H1 (cell line): ENCODE measurements around the gene OGDH. TPM values are rescaled to one million over a fixed set of nuclear protein-coding genes. Genes with fewer than 3 reads are reported as not detected.

ENCODE experiments used
- CTCF ChIA-PET: fragments of 300-600 bp; sonication (Branson Sonifier 250); formaldehyde crosslinking; loops from one replicate; lab custom pipeline; 2021; ENCODE audit not compliant: partially characterized antibody; lab: Charles Lee
- POLR2A ChIA-PET: fragments of 300-600 bp; sonication (Branson Sonifier 250); formaldehyde crosslinking; loops from one replicate; lab custom pipeline; 2021; ENCODE audit warnings: inconsistent platforms; ENCODE audit not compliant: partially characterized antibody; lab: Charles Lee
- DNase-seq, 2 experiments: peaks; one replicate each; pipeline versions ENCODE4 v3.0.0 to v3.0.0-alpha.2; 2010 to 2022; ENCODE audit warnings: low spot score in 2 of 2, low read depth in 1 of 2, mixed read lengths in 1 of 2
- FAIRE-seq: peaks from 2 replicates; lab custom pipeline; 2011; peaks lifted over from hg19 to GRCh38; lab: Jason Lieb, UNC
- H2AFZ ChIP-seq: 2 replicates; pipeline ENCODE4 v1.8.1; 2012; ENCODE audit warnings: low read length, inconsistent platforms
- H2AK5ac ChIP-seq: 2 replicates; pipeline ENCODE4 v1.6.1; 2013; ENCODE audit warnings: low read depth, low read length
- H2BK120ac ChIP-seq: replicated peaks from 2 replicates; pipeline ENCODE3; 2013; ENCODE audit warnings: low read depth, low read length, inconsistent platforms
- H2BK12ac ChIP-seq: 2 replicates; pipeline ENCODE4 v1.6.1; 2013; ENCODE audit warnings: low read depth, low read length
- H2BK15ac ChIP-seq: 2 replicates; pipeline ENCODE4 v1.6.1; 2013; ENCODE audit warnings: low read length
- H2BK20ac ChIP-seq: 2 replicates; pipeline ENCODE4 v1.6.1; 2013; ENCODE audit warnings: low read length
- H2BK5ac ChIP-seq: 2 replicates; pipeline ENCODE4 v1.6.1; 2013; ENCODE audit warnings: low read depth, low read length
- H3K14ac ChIP-seq: 2 replicates; pipeline ENCODE4 v1.6.1; 2013; ENCODE audit warnings: inconsistent platforms; ENCODE audit not compliant: insufficient read length
- H3K18ac ChIP-seq: 2 replicates; pipeline ENCODE4 v1.6.1; 2013; ENCODE audit warnings: low read length; ENCODE audit errors: extremely low read depth
- H3K23ac ChIP-seq: 2 replicates; pipeline ENCODE4 v1.6.1; 2013; ENCODE audit warnings: inconsistent platforms; ENCODE audit not compliant: insufficient read length
- H3K23me2 ChIP-seq: 2 replicates; pipeline ENCODE4 v1.6.1; 2013; ENCODE audit warnings: low read depth, low read length
- H3K27ac ChIP-seq: 2 replicates; pipeline ENCODE4 v1.6.1; 2011; ENCODE audit warnings: low read depth, low read length, inconsistent platforms
- H3K27me3 ChIP-seq, 4 experiments: replicated peaks in 1 of 4; 1 replicate in 1 of 4; 2 replicates in 3 of 4; pipeline versions ENCODE4 v1.6.1 to v1.8.1; 2011 to 2013; ENCODE audit warnings: low read length in 3 of 4, mild to moderate bottlenecking in 3 of 4, inconsistent platforms in 2 of 4, mixed read lengths in 2 of 4, moderate library complexity in 1 of 4; ENCODE audit not compliant: control insufficient read depth in 3 of 4, insufficient read depth in 3 of 4; ENCODE audit errors: extremely low read depth in 1 of 4
- H3K36me3 ChIP-seq, 4 experiments: 2 replicates each; pipeline versions ENCODE4 v1.6.1 to v1.8.1; 2011 to 2013; ENCODE audit warnings: mild to moderate bottlenecking in 4 of 4, low read length in 3 of 4, moderate library complexity in 2 of 4, control low read depth in 1 of 4, inconsistent platforms in 1 of 4; ENCODE audit not compliant: insufficient read depth in 4 of 4, control insufficient read depth in 2 of 4
- H3K4ac ChIP-seq: replicated peaks from 2 replicates; pipeline ENCODE3; 2013; ENCODE audit warnings: low read length, low read depth, mixed read lengths, inconsistent platforms; ENCODE audit not compliant: insufficient read length
- H3K4me1 ChIP-seq, 4 experiments: replicated peaks in 1 of 4; 1 replicate in 1 of 4; 2 replicates in 3 of 4; pipeline versions ENCODE4 v1.6.1 to v1.8.1; 2011 to 2013; ENCODE audit warnings: low read length in 3 of 4, inconsistent platforms in 2 of 4, mixed read lengths in 1 of 4; ENCODE audit not compliant: insufficient read depth in 4 of 4, control insufficient read depth in 3 of 4
- H3K4me2 ChIP-seq, 2 experiments: 2 replicates each; pipeline versions ENCODE4 v1.6.1 to v1.8.1; 2011 to 2013; ENCODE audit warnings: low read depth in 2 of 2, low read length in 2 of 2, control low read depth in 1 of 2, inconsistent platforms in 1 of 2, mild to moderate bottlenecking in 1 of 2; ENCODE audit not compliant: insufficient read depth in 1 of 2
- H3K4me3 ChIP-seq, 4 experiments: fragments of 200-600, 300-600 bp in 1 of 4; sonication (generic), shearing (Covaris generic), sonication (Bioruptor Twin) in 1 of 4; 2 replicates each; pipeline versions ENCODE4 v1.5.1 to v1.8.1; 2011 to 2016; ENCODE audit warnings: low read length in 4 of 4, low read depth in 3 of 4, control low read depth in 2 of 4, inconsistent platforms in 2 of 4, mild to moderate bottlenecking in 2 of 4, mixed read lengths in 1 of 4, moderate library complexity in 1 of 4; ENCODE audit not compliant: insufficient read depth in 2 of 4; ENCODE audit errors: extremely low read depth in 1 of 4
- H3K56ac ChIP-seq: replicated peaks from 2 replicates; pipeline ENCODE3; 2013; ENCODE audit warnings: low read depth, mild to moderate bottlenecking, mixed read lengths, low read length, inconsistent platforms; ENCODE audit not compliant: insufficient read length
- H3K79me1 ChIP-seq: 2 replicates; pipeline ENCODE4 v1.6.1; 2013; ENCODE audit warnings: low read depth, low read length, control low read depth
- H3K79me2 ChIP-seq, 2 experiments: 2 replicates each; pipeline versions ENCODE4 v1.6.1 to v1.8.1; 2012 to 2013; ENCODE audit warnings: low read length in 2 of 2, mild to moderate bottlenecking in 2 of 2, inconsistent platforms in 1 of 2; ENCODE audit not compliant: insufficient read depth in 2 of 2, control insufficient read depth in 1 of 2
- H3K9ac ChIP-seq, 4 experiments: replicated peaks in 1 of 4; 1 replicate in 1 of 4; 2 replicates in 3 of 4; pipeline versions ENCODE4 v1.6.1 to v1.8.1; 2011 to 2013; ENCODE audit warnings: low read depth in 3 of 4, low read length in 3 of 4, control low read depth in 2 of 4, mild to moderate bottlenecking in 2 of 4, moderate library complexity in 2 of 4, inconsistent platforms in 1 of 4; ENCODE audit errors: extremely low read depth in 1 of 4
- H3K9me3 ChIP-seq, 2 experiments: 2 replicates each; pipeline versions ENCODE4 v1.6.1 to v1.8.1; 2012 to 2013; ENCODE audit warnings: mild to moderate bottlenecking in 2 of 2, moderate library complexity in 2 of 2, control low read depth in 1 of 2, inconsistent platforms in 1 of 2, low read depth in 1 of 2, low read length in 1 of 2, mixed read lengths in 1 of 2; ENCODE audit not compliant: insufficient read depth in 2 of 2
- H4K20me1 ChIP-seq, 2 experiments: replicated peaks in 1 of 2; 2 replicates each; pipeline versions ENCODE3 to v1.8.1; 2011 to 2013; ENCODE audit warnings: inconsistent platforms in 2 of 2, low read length in 2 of 2, mild to moderate bottlenecking in 1 of 2; ENCODE audit not compliant: insufficient read depth in 2 of 2, control insufficient read depth in 1 of 2
- H4K5ac ChIP-seq: 2 replicates; pipeline ENCODE4 v1.6.1; 2013; ENCODE audit warnings: low read length, low read depth, mixed read lengths, inconsistent platforms; ENCODE audit not compliant: insufficient read length
- H4K8ac ChIP-seq: 2 replicates; pipeline ENCODE4 v1.8.0; 2013; ENCODE audit warnings: mild to moderate bottlenecking, moderate library complexity, low read length, inconsistent platforms; ENCODE audit not compliant: insufficient read depth; ENCODE audit errors: extremely low read depth
- H4K91ac ChIP-seq: replicated peaks from 2 replicates; pipeline ENCODE3; 2013; ENCODE audit warnings: low read length, mixed read lengths, inconsistent platforms; ENCODE audit not compliant: insufficient read length
- ATF3 ChIP-seq: IDR thresholded peaks from 2 replicates; pipeline ENCODE4 v1.6.1; 2011; ENCODE audit warnings: low read depth, mild to moderate bottlenecking, low read length; ENCODE audit not compliant: insufficient read depth
- CBX5 ChIP-seq: fragments of 300-800, 300-1000 bp; sonication (generic); IDR thresholded peaks from 2 replicates; pipeline ENCODE4 v1.7.1; 2016; ENCODE audit warnings: antibody characterized with exemption, low read length, low read depth
- CEBPB ChIP-seq: IDR thresholded peaks from 2 replicates; pipeline ENCODE4 v1.6.1; 2012; ENCODE audit warnings: low read depth, low read length
- CREB1 ChIP-seq: IDR thresholded peaks from 2 replicates; pipeline ENCODE4 v1.6.1; 2012; ENCODE audit warnings: inconsistent platforms
- HDAC2 ChIP-seq, 2 experiments: fragments of 300-600 bp in 1 of 2; sonication (generic) in 1 of 2; IDR thresholded peaks; 2 replicates each; pipeline ENCODE4 v1.6.1; 2011 to 2012; ENCODE audit warnings: low read depth in 2 of 2, low read length in 2 of 2, mild to moderate bottlenecking in 2 of 2, moderate library complexity in 2 of 2, borderline replicate concordance in 1 of 2, inconsistent platforms in 1 of 2
- JUN ChIP-seq: IDR thresholded peaks from 2 replicates; pipeline ENCODE4 v1.6.1; 2011; ENCODE audit warnings: low read depth, mild to moderate bottlenecking, improper control_type of control experiment, low read length
- JUND ChIP-seq: IDR thresholded peaks from 2 replicates; pipeline ENCODE4 v1.6.1; 2011; ENCODE audit warnings: mild to moderate bottlenecking, improper control_type of control experiment, low read length
- KDM5A ChIP-seq: fragments of 200-600 bp; IDR thresholded peaks from 2 replicates; pipeline ENCODE4 v1.7.1; 2012; ENCODE audit warnings: mild to moderate bottlenecking, low read length, inconsistent platforms, mixed read lengths
- NANOG ChIP-seq: IDR thresholded peaks from 2 replicates; pipeline ENCODE4 v1.6.1; 2011; ENCODE audit warnings: low read length, low read depth, mild to moderate bottlenecking, inconsistent platforms; ENCODE audit not compliant: insufficient read depth, poor library complexity, severe bottlenecking
- NRF1 ChIP-seq: IDR thresholded peaks from 2 replicates; pipeline ENCODE4 v1.6.1; 2011; ENCODE audit warnings: mild to moderate bottlenecking, low read depth, low read length, improper control_type of control experiment
- RXRA ChIP-seq: IDR thresholded peaks from 2 replicates; pipeline ENCODE4 v1.6.1; 2011; ENCODE audit warnings: low read depth, mild to moderate bottlenecking, low read length, moderate library complexity; ENCODE audit not compliant: insufficient read depth
- SP4 ChIP-seq: IDR thresholded peaks from 2 replicates; pipeline ENCODE4 v1.6.1; 2012; ENCODE audit warnings: low read length, inconsistent platforms
- TAF7 ChIP-seq: optimal IDR thresholded peaks from 2 replicates; pipeline ENCODE3; 2011; ENCODE audit warnings: low read depth, mild to moderate bottlenecking, inconsistent platforms, low read length, moderate library complexity, borderline replicate concordance
- TCF12 ChIP-seq: IDR thresholded peaks from 2 replicates; pipeline ENCODE4 v1.6.1; 2011; ENCODE audit warnings: low read depth, mild to moderate bottlenecking, low read length
- YY1 ChIP-seq: IDR thresholded peaks from 2 replicates; pipeline ENCODE4 v1.6.1; 2011; ENCODE audit warnings: low read depth, mild to moderate bottlenecking, low read length
- WGBS, 2 experiments: shearing (Covaris generic) in 1 of 2; methylation state at CpG; one replicate each; pipeline versions ENCODE4 v1.1.6 to v1.1.7; 2013 to 2015; ENCODE audit warnings: low lambda C conversion rate in 2 of 2, mixed read lengths in 2 of 2, inconsistent platforms in 1 of 2, low coverage in 1 of 2, missing lambda C conversion rate in 1 of 2; ENCODE audit not compliant: insufficient replicate concordance in 2 of 2, insufficient coverage in 1 of 2, insufficient read length in 1 of 2; ENCODE audit errors: extremely low coverage in 1 of 2, missing lambda C conversion rate in 1 of 2; 5-methylcytosine and 5-hydroxymethylcytosine counted together
- polyA plus RNA-seq, 7 experiments: library from polyadenylated mRNA; depleted of rRNA in 3 of 7; stranded (reverse) in 5 of 7; unstranded in 2 of 7; fragments of >200 nt in 5 of 7; fragments of 200-250 nt in 2 of 7; gene quantifications; 1 replicate in 5 of 7; 2 replicates in 1 of 7; 4 replicates in 1 of 7; pipeline versions ENCODE4 v1.2.1 to v1.2.3, GENCODE V29; 2011 to 2013; ENCODE audit warnings: missing spikeins in 2 of 7, mixed read lengths in 2 of 7
- total RNA-seq: library from RNA; stranded (reverse); fragmentation: NEBNext Ultra II Directional; extraction: Animal tissue kit (Norgen Biotek cat#: 25700); gene quantifications from 2 replicates; pipeline ENCODE4 v1.2.1, GENCODE V29; 2021

The OGDH gene
- total and polyA plus RNA-seq, 2 of the 8 experiments (the other 6 are each of a cell fraction or from before 2014, with no cell fraction given) = 71.6 to 91.6 TPM

GRCh38 chr7:44705434-44705833, 99.0 kb downstream of the OGDH start:
- Histone ChIP-seq H3K9me3 (no peaks in the 10 kb centered on the region), H3K4me2 (no peak overlapping the region), H2BK120ac (no peak overlapping the region), H2BK20ac (no peak overlapping the region), H3K79me1 (no peaks in the 10 kb centered on the region), H2AFZ (no peak overlapping the region), H3K27ac (no peak overlapping the region), H3K23ac (no peak overlapping the region), H3K27me3 (no peaks in the 10 kb centered on the region), H3K18ac (no peak overlapping the region), H3K4me1 (no peaks in the 10 kb centered on the region), H2AK5ac (no peak overlapping the region), H3K36me3 (peaks cover 2 to 23% (median 8%) of the 10 kb centered on the region in 4 experiments; a peak in 5 of 8 replicates), H2BK5ac (no peak overlapping the region), H2BK15ac (no peak overlapping the region), H4K20me1 (peaks cover 0 to 5% of the 10 kb centered on the region in 2 experiments), H2BK12ac (no peak overlapping the region), H3K4me3 (no peak overlapping the region), H4K91ac (no peak overlapping the region), H3K14ac (no peak overlapping the region), H4K8ac (no peak overlapping the region), H3K9ac (no peak overlapping the region), H4K5ac (no peak overlapping the region), H3K56ac (no peak overlapping the region), H3K23me2 (no peaks in the 10 kb centered on the region), H3K4ac (no peak overlapping the region), H3K79me2 (no peaks in the 10 kb centered on the region)
- 96% methylated on average over 3 of the region's 3 CpGs; no CpG with 5 or more reads in 1 of the 2 experiments for WGBS, 2 experiments
- ChIA-PET CTCF (interaction anchor here (0.6 to 0.7 kb wide), 2 partner anchors 7 to 26 kb away, joined by 3 read pairs; no protein-coding TSS in a partner anchor), POLR2A (interaction anchor here (1.3 kb wide), 1 partner anchor 32 kb away, joined by 3 read pairs; no protein-coding TSS in a partner anchor)
- DNase-seq (no peak), FAIRE-seq (no peak)
- TF ChIP-seq SP4 (no peak), HDAC2 (IDR thresholded peaks at IDR 0.05; ENCODE audit: borderline replicate concordance in 1 of 2, low read depth in 2 of 2, low read length in 2 of 2) (no peak), JUN (no peak), TAF7 (no peak), NRF1 (no peak), CREB1 (no peak), KDM5A (no peak), ATF3 (no peak), CEBPB (no peak), NANOG (no peak), TCF12 (no peak), CBX5 (no peak), JUND (no peak), YY1 (no peak), RXRA (no peak)
